GM12878 (cell line): ENCODE measurements around the gene PELO. TPM values are rescaled to one million over a fixed set of nuclear protein-coding genes. Genes with fewer than 3 reads are reported as not detected.
A peak's percentile ranks its signal among the peaks of the same experiment; 100 is the strongest.

Source experiments
- ATAC-seq: fragments of 200-7000 bp; cut with Tn5 transposase; 3 replicates; pipeline ENCODE4 v1.9.1; 2020; ENCODE audit warnings: mild to moderate bottlenecking, moderate library complexity
- BruUV-seq: library from RNA; stranded (reverse); fragments of 400-500 nt; replicated peaks from 2 replicates; lab custom pipeline; 2021; lab: Mats Ljungman, UMichigan
- CTCF ChIA-PET: fragments of 300-600 bp; sonication (Branson Sonifier 250); formaldehyde crosslinking; extraction: SDS; loops from one replicate; lab custom pipeline; 2021; ENCODE audit warnings: inconsistent platforms; lab: Yijun Ruan, JAX
- POLR2A ChIA-PET: fragments of 350-600 bp; formaldehyde crosslinking; extraction: SDS; loops from one replicate; lab custom pipeline; 2021; ENCODE audit warnings: inconsistent platforms; lab: Charles Lee
- RAD21 ChIA-PET: fragments of 300-600 bp; sonication (Branson Sonifier 250); formaldehyde crosslinking; loops from one replicate; lab custom pipeline; 2023; ENCODE audit warnings: antibody characterized with exemption; ENCODE audit not compliant: unreplicated experiment; lab: Charles Lee
- SMC1A ChIA-PET: fragments of 300-600 bp; sonication (Branson Sonifier 250); formaldehyde crosslinking; loops from one replicate; lab custom pipeline; 2023; ENCODE audit not compliant: unreplicated experiment, uncharacterized antibody; lab: Charles Lee
- DNase-seq: peaks from one replicate; pipeline ENCODE4 v3.0.0-alpha.2; 2011; ENCODE audit warnings: low read depth, low spot score
- FAIRE-seq: peaks from 3 replicates; lab custom pipeline; 2011; peaks lifted over from hg19 to GRCh38; lab: Jason Lieb, UNC
- H2AFZ ChIP-seq: 2 replicates; pipeline ENCODE4 v1.6.0; 2011; ENCODE audit warnings: low read depth, low read length, control low read depth; ENCODE audit not compliant: control insufficient read depth
- H3K27ac ChIP-seq: 2 replicates; pipeline ENCODE4 v1.5.1; 2011; ENCODE audit warnings: control low read depth; ENCODE audit not compliant: control insufficient read depth, insufficient read depth
- H3K27me3 ChIP-seq, 2 experiments: replicated peaks in 1 of 2; 2 replicates each; pipeline versions ENCODE4 v1.6.0 to v1.6.1; 2011; ENCODE audit warnings: low read length in 1 of 2; ENCODE audit not compliant: control insufficient read depth in 2 of 2, insufficient read depth in 2 of 2
- H3K36me3 ChIP-seq, 2 experiments: 2 replicates each; pipeline ENCODE4 v1.5.1; 2011; ENCODE audit warnings: low read length in 1 of 2; ENCODE audit not compliant: control insufficient read depth in 2 of 2, insufficient read depth in 2 of 2
- H3K4me1 ChIP-seq: 2 replicates; pipeline ENCODE4 v1.6.1; 2011; ENCODE audit warnings: mild to moderate bottlenecking, low read length, moderate library complexity, mixed read lengths; ENCODE audit not compliant: control insufficient read depth, insufficient read depth
- H3K4me2 ChIP-seq: 2 replicates; pipeline ENCODE4 v1.6.0; 2011; ENCODE audit warnings: control low read depth; ENCODE audit not compliant: control insufficient read depth, insufficient read depth
- H3K4me3 ChIP-seq: fragments of 200-600 bp; sonication (generic); 2 replicates; pipeline ENCODE4 v1.5.1; 2016
- H3K79me2 ChIP-seq: 2 replicates; pipeline ENCODE4 v1.6.0; 2011; ENCODE audit warnings: low read length; ENCODE audit not compliant: control insufficient read depth, insufficient read depth
- H3K9ac ChIP-seq: 2 replicates; pipeline ENCODE4 v1.8.0; 2011; ENCODE audit warnings: low read length, control low read depth, mixed read lengths; ENCODE audit not compliant: control insufficient read depth, insufficient read depth
- H3K9me3 ChIP-seq: replicated peaks from 3 replicates; pipeline ENCODE4 v1.5.1; 2011; ENCODE audit warnings: mild to moderate bottlenecking, low read length; ENCODE audit not compliant: control insufficient read depth, insufficient read depth
- H4K20me1 ChIP-seq: 2 replicates; pipeline ENCODE4 v1.6.0; 2011; ENCODE audit not compliant: control insufficient read depth, insufficient read depth
- CREB1 ChIP-seq: IDR thresholded peaks from 2 replicates; pipeline ENCODE4 v1.6.1; 2012; ENCODE audit warnings: low read depth, mild to moderate bottlenecking, inconsistent platforms
- EZH2 ChIP-seq: IDR thresholded peaks from 2 replicates; pipeline ENCODE4 v1.6.1; 2012; ENCODE audit warnings: low read depth, mild to moderate bottlenecking, control low read depth, inconsistent platforms, low read length, borderline replicate concordance; ENCODE audit not compliant: control insufficient read depth
- HCFC1 ChIP-seq: fragments of 150-350 bp; IDR thresholded peaks from 2 replicates; pipeline ENCODE4 v1.6.1; 2014; ENCODE audit warnings: low read length
- IKZF2 ChIP-seq, 2 experiments: fragments of 450-650 bp; IDR thresholded peaks; 2 replicates each; pipeline ENCODE4 v1.6.1; 2017; ENCODE audit warnings: mild to moderate bottlenecking in 2 of 2, moderate library complexity in 2 of 2
- IRF4 ChIP-seq: IDR thresholded peaks from 2 replicates; pipeline ENCODE4 v1.6.1; 2011; ENCODE audit warnings: low read depth, low read length
- NR2C1 ChIP-seq: fragments of 450-650 bp; IDR thresholded peaks from 2 replicates; pipeline ENCODE4 v1.6.1; 2017; ENCODE audit warnings: antibody characterized with exemption, mild to moderate bottlenecking, moderate library complexity
- NR2F1 ChIP-seq: fragments of 450-650 bp; conservative IDR thresholded peaks from 2 replicates; pipeline ENCODE4 v1.6.1; 2017; ENCODE audit warnings: mild to moderate bottlenecking
- SRF ChIP-seq, 2 experiments: IDR thresholded peaks; 2 replicates each; pipeline ENCODE4 v1.6.1; 2011; ENCODE audit warnings: low read depth in 2 of 2, low read length in 2 of 2, mild to moderate bottlenecking in 1 of 2, moderate library complexity in 1 of 2
- STAT3 ChIP-seq: IDR thresholded peaks from 2 replicates; pipeline ENCODE4 v1.6.1; 2011; ENCODE audit warnings: low read depth, low read length, improper control_type of control experiment
- ZBED1 ChIP-seq: IDR thresholded peaks from 2 replicates; pipeline ENCODE4 v1.6.1; 2016; ENCODE audit warnings: borderline replicate concordance
- WGBS: methylation state at CpG from one replicate; pipeline ENCODE4 v1.1.6; 2016; ENCODE audit warnings: low lambda C conversion rate; ENCODE audit not compliant: insufficient replicate concordance, insufficient coverage; ENCODE audit errors: missing lambda C conversion rate; 5-methylcytosine and 5-hydroxymethylcytosine counted together
- in situ Hi-C: fragments of 300-500 bp; cut with MboI; formaldehyde crosslinking; loops from 9 replicates; pipeline ENCODE4 v1.14.3; 2018; ENCODE audit warnings: mixed read lengths
- intact Hi-C: fragments of 100-400 bp; cut with micrococcal nuclease; formaldehyde crosslinking; loops from one replicate; pipeline ENCODE4 v1.14.2; 2022; ENCODE audit not compliant: unreplicated experiment
- polyA plus RNA-seq, 11 experiments: library from polyadenylated mRNA; depleted of rRNA in 4 of 11; unstranded in 6 of 11; stranded (reverse) in 5 of 11; fragments of >200 nt; fragmentation: Nextera tagmentation in 4 of 11; fragmentation: Illumina TruSeq in 1 of 11; extraction: Ambion mirVana in 4 of 11; extraction: Trizol in 1 of 11; gene quantifications; 1 replicate in 1 of 11; 2 replicates in 10 of 11; pipeline versions ENCODE4 v1.2.1 to v1.2.3, GENCODE V29; 2011 to 2016; ENCODE audit warnings: inconsistent platforms in 2 of 11, missing spikeins in 2 of 11, low read depth in 1 of 11
- total RNA-seq, 4 experiments: library from RNA; depleted of rRNA in 3 of 4; stranded (reverse); fragments of >200 nt in 3 of 4; fragmentation: Illumina TruSeq in 1 of 4; extraction: Trizol in 1 of 4; gene quantifications; 2 replicates each; pipeline versions ENCODE4 v1.2.1 to v1.2.3, GENCODE V29; 2013 to 2021
- TF ChIP-seq, protein P1 (sequence below): fragments of 450-650 bp; IDR thresholded peaks from 2 replicates; pipeline ENCODE4 v1.6.1; 2017; ENCODE audit warnings: mild to moderate bottlenecking, low read depth, inconsistent platforms; ENCODE audit not compliant: poor library complexity, severe bottlenecking
- TF ChIP-seq, protein P2 (sequence below): fragments of 450-650 bp; IDR thresholded peaks from 2 replicates; pipeline ENCODE4 v1.6.1; 2016; ENCODE audit warnings: mild to moderate bottlenecking, moderate library complexity, borderline replicate concordance

The PELO gene
- total and polyA plus RNA-seq, 10 of the 15 experiments (the other 5 are each of a cell fraction or from before 2014, with no cell fraction given) = 5.6 to 11.9 (median 8.7) TPM

- BruUV-seq = no TSS peak
- Histone ChIP-seq H3K9me3 (no peaks in the 10 kb centered on the region), H3K4me3 (no peak overlapping the region), H3K4me1 (no peaks in the 10 kb centered on the region), H2AFZ (no peak overlapping the region), H4K20me1 (no peaks in the 10 kb centered on the region), H3K27ac (no peak overlapping the region), H3K27me3 (no peaks in the 10 kb centered on the region; a peak in 1 of 4 replicates)
- POLR2A ChIA-PET = no interaction called here
- CTCF ChIA-PET = interaction anchor here (0.5 to 1.3 kb wide), 2 partner anchors 153 to 1610 kb away, joined by 3 read pairs; no protein-coding TSS in a partner anchor
- SMC1A ChIA-PET = interaction anchor here (1.2 to 1.5 kb wide), 3 partner anchors 11 to 15 kb away, joined by 3 to 6 read pairs (median 4); no protein-coding TSS in a partner anchor
- DNase-seq = no peak
- peak; percentile 42 for ATAC-seq
- intact Hi-C loops = no loop called here
- no peak for TF ChIP-seq STAT3
- TF ChIP-seq CREB1 = 0 out of 2 replicates have a peak, but pooled peaks have one; percentile 15
- 0 out of 4 replicates have a peak, but pooled peaks of 1 of the 2 experiments have one; percentile 20 for TF ChIP-seq IKZF2 (IDR thresholded peaks at IDR 0.05)
- 0 out of 2 replicates have a peak, but pooled peaks have one; percentile 24 for TF ChIP-seq NR2F1
- TF ChIP-seq, all 136 proteins: peak for 3
- no peaks in the 10 kb centered on the region for H3K36me3 ChIP-seq
- in situ Hi-C loops = no loop called here
- H3K9ac ChIP-seq = no peak overlapping the region
- 11% methylated on average over 2 of the region's 2 CpGs for WGBS
- RAD21 ChIA-PET = no interaction called here
- H3K79me2 ChIP-seq = no peaks in the 10 kb centered on the region
- no peak for FAIRE-seq
- H3K4me2 ChIP-seq = no peak overlapping the region
Measured at GRCh38 chr5:52754051-52754450, 33.7 kb upstream of the PELO start.

DNA sequence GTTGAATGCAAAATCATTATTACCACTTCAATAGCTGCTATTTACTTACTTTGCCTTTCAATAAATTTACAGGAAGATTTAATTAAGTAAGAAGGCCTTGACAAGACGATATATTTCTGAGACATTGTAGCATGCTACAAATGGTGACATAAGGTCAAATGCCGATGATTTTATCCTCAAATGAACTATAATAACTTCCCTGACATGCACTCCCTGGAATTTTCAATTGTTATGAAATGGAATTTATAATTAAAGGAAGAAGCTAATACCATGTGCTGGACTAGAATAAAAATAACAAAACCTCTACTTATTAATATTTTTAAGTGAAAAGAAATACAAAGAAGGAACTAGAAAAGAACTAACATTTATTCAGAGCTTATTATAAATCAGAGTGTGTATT lies 30.2 kb upstream of the PELO start:
- H2AFZ ChIP-seq = no peak overlapping the region
- ChIA-PET CTCF (interaction anchor here (0.8 kb wide), 1 partner anchor 206 kb away, joined by 3 read pairs; no protein-coding TSS in a partner anchor), RAD21 (no interaction called here), SMC1A (no interaction called here), POLR2A (no interaction called here)
- no peak overlapping the region for H3K9ac ChIP-seq
- FAIRE-seq (no peak), ATAC-seq (no peak), DNase-seq (no peak)
- WGBS = 56% methylated on average over 2 of the region's 2 CpGs
- no peak overlapping the region for H3K27ac ChIP-seq
- no peaks in the 10 kb centered on the region for H3K27me3 ChIP-seq
- H4K20me1 ChIP-seq = no peaks in the 10 kb centered on the region
- H3K9me3 ChIP-seq = no peaks in the 10 kb centered on the region
- in situ Hi-C loops = no loop called here
- BruUV-seq = no TSS peak
- intact Hi-C loops = no loop called here
- H3K4me3 ChIP-seq = no peak overlapping the region
- no peaks in the 10 kb centered on the region for H3K36me3 ChIP-seq
- no peaks in the 10 kb centered on the region for H3K4me1 ChIP-seq
- no peak overlapping the region for H3K4me2 ChIP-seq
- no peaks in the 10 kb centered on the region for H3K79me2 ChIP-seq
- TF ChIP-seq IRF4 = no peak
- TF ChIP-seq EZH2 = no peak
- TF ChIP-seq, protein P1, sequence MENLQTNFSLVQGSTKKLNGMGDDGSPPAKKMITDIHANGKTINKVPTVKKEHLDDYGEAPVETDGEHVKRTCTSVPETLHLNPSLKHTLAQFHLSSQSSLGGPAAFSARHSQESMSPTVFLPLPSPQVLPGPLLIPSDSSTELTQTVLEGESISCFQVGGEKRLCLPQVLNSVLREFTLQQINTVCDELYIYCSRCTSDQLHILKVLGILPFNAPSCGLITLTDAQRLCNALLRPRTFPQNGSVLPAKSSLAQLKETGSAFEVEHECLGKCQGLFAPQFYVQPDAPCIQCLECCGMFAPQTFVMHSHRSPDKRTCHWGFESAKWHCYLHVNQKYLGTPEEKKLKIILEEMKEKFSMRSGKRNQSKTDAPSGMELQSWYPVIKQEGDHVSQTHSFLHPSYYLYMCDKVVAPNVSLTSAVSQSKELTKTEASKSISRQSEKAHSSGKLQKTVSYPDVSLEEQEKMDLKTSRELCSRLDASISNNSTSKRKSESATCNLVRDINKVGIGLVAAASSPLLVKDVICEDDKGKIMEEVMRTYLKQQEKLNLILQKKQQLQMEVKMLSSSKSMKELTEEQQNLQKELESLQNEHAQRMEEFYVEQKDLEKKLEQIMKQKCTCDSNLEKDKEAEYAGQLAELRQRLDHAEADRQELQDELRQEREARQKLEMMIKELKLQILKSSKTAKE = no peak
- TF ChIP-seq SRF (IDR thresholded peaks at IDR 0.05; ENCODE audit: low read depth in 2 of 2, low read length in 2 of 2) = no peak
- TF ChIP-seq HCFC1 = no peak
- no peak for TF ChIP-seq ZBED1
- TF ChIP-seq, protein P2, sequence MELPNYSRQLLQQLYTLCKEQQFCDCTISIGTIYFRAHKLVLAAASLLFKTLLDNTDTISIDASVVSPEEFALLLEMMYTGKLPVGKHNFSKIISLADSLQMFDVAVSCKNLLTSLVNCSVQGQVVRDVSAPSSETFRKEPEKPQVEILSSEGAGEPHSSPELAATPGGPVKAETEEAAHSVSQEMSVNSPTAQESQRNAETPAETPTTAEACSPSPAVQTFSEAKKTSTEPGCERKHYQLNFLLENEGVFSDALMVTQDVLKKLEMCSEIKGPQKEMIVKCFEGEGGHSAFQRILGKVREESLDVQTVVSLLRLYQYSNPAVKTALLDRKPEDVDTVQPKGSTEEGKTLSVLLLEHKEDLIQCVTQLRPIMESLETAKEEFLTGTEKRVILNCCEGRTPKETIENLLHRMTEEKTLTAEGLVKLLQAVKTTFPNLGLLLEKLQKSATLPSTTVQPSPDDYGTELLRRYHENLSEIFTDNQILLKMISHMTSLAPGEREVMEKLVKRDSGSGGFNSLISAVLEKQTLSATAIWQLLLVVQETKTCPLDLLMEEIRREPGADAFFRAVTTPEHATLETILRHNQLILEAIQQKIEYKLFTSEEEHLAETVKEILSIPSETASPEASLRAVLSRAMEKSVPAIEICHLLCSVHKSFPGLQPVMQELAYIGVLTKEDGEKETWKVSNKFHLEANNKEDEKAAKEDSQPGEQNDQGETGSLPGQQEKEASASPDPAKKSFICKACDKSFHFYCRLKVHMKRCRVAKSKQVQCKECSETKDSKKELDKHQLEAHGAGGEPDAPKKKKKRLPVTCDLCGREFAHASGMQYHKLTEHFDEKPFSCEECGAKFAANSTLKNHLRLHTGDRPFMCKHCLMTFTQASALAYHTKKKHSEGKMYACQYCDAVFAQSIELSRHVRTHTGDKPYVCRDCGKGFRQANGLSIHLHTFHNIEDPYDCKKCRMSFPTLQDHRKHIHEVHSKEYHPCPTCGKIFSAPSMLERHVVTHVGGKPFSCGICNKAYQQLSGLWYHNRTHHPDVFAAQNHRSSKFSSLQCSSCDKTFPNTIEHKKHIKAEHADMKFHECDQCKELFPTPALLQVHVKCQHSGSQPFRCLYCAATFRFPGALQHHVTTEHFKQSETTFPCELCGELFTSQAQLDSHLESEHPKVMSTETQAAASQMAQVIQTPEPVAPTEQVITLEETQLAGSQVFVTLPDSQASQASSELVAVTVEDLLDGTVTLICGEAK = no peak
- no peak for TF ChIP-seq NR2C1
